Middle frontal gyrus (tissue), 1 donor: ENCODE data around the gene TMEM218.
"Not testable (repeated sequence)": the region's sequence is repeated elsewhere in the genome, so short reads cannot be mapped to it uniquely, and the experiment has no call there.

ENCODE experiments used
- DNase-seq: peaks from one replicate; pipeline ENCODE4 v3.0.0-alpha.2; 2015; ENCODE audit warnings: low spot score; ENCODE audit errors: extremely low spot score

The TMEM218 gene

GRCh38 chr11:125056931-125057692 lies 54.3 kb downstream of the TMEM218 start:
- no peak for DNase-seq

GRCh38 chr11:125056111-125056510 lies 55.3 kb downstream of the TMEM218 start:
- DNase-seq = not testable (repeated sequence)

GRCh38 chr11:125055107-125055715 lies 56.2 kb downstream of the TMEM218 start:
- DNase-seq = no peak

GRCh38 chr11:125053167-125053566 lies 58.3 kb downstream of the TMEM218 start:
- DNase-seq = no peak

- DNase-seq = no peak
These were observed 59.4 kb downstream of the TMEM218 start for GRCh38 chr11:125052047-125052446.

GRCh38 chr11:125049164-125049792 lies 62.1 kb downstream of the TMEM218 start:
- DNase-seq = no peak
